ENCODE measurements around the gene MLNR.

- TF ChIP-seq RAD21 (CRISPR knock-in tag; conservative IDR thresholded peaks at IDR 0.05 in 1 of 2, IDR thresholded peaks at IDR 0.05 in 1 of 2) = no peak
- TF ChIP-seq OTX1 (CRISPR knock-in tag; IDR thresholded peaks at IDR 0.05) = no peak
- no peak for TF ChIP-seq ZEB2 (IDR thresholded peaks at IDR 0.05)
- TF ChIP-seq ZNF785 (CRISPR knock-in tag; IDR thresholded peaks at IDR 0.05) = no peak
- no peak for TF ChIP-seq ZNF263 (CRISPR knock-in tag; IDR thresholded peaks at IDR 0.05; ENCODE audit: borderline replicate concordance)
- no peak for TF ChIP-seq NBN (IDR thresholded peaks at IDR 0.05; ENCODE audit: low read depth)
- no peak for TF ChIP-seq ZNF717 (CRISPR knock-in tag; IDR thresholded peaks at IDR 0.05)
- no peak for TF ChIP-seq ZNF384 (IDR thresholded peaks at IDR 0.05; ENCODE audit: low read depth, low read length)
Observed at GRCh38 chr13:49234741-49235140, 14.6 kb downstream of the MLNR start.
